GM12878 (cell line): ENCODE data around the gene GAK. TPM values are rescaled to one million over a fixed set of nuclear protein-coding genes. Genes with fewer than 3 reads are reported as not detected.
A peak's percentile ranks its signal among the peaks of the same experiment; 100 is the strongest.
"Not testable (repeated sequence)": the region's sequence is repeated elsewhere in the genome, so short reads cannot be mapped to it uniquely, and the experiment has no call there.

Source experiments
- ATAC-seq: fragments of 200-7000 bp; cut with Tn5 transposase; 3 replicates; pipeline ENCODE4 v1.9.1; 2020; ENCODE audit warnings: mild to moderate bottlenecking, moderate library complexity
- BruUV-seq: library from RNA; stranded (reverse); fragments of 400-500 nt; replicated peaks from 2 replicates; lab custom pipeline; 2021; lab: Mats Ljungman, UMichigan
- CTCF ChIA-PET: fragments of 300-600 bp; sonication (Branson Sonifier 250); formaldehyde crosslinking; extraction: SDS; loops from one replicate; lab custom pipeline; 2021; ENCODE audit warnings: inconsistent platforms; lab: Yijun Ruan, JAX
- POLR2A ChIA-PET: fragments of 350-600 bp; formaldehyde crosslinking; extraction: SDS; loops from one replicate; lab custom pipeline; 2021; ENCODE audit warnings: inconsistent platforms; lab: Charles Lee
- RAD21 ChIA-PET: fragments of 300-600 bp; sonication (Branson Sonifier 250); formaldehyde crosslinking; loops from one replicate; lab custom pipeline; 2023; ENCODE audit warnings: antibody characterized with exemption; ENCODE audit not compliant: unreplicated experiment; lab: Charles Lee
- SMC1A ChIA-PET: fragments of 300-600 bp; sonication (Branson Sonifier 250); formaldehyde crosslinking; loops from one replicate; lab custom pipeline; 2023; ENCODE audit not compliant: unreplicated experiment, uncharacterized antibody; lab: Charles Lee
- DNase-seq: peaks from one replicate; pipeline ENCODE4 v3.0.0-alpha.2; 2011; ENCODE audit warnings: low read depth, low spot score
- FAIRE-seq: peaks from 3 replicates; lab custom pipeline; 2011; peaks lifted over from hg19 to GRCh38; lab: Jason Lieb, UNC
- H2AFZ ChIP-seq: 2 replicates; pipeline ENCODE4 v1.6.0; 2011; ENCODE audit warnings: low read depth, low read length, control low read depth; ENCODE audit not compliant: control insufficient read depth
- H3K27ac ChIP-seq: 2 replicates; pipeline ENCODE4 v1.5.1; 2011; ENCODE audit warnings: control low read depth; ENCODE audit not compliant: control insufficient read depth, insufficient read depth
- H3K27me3 ChIP-seq, 2 experiments: replicated peaks in 1 of 2; 2 replicates each; pipeline versions ENCODE4 v1.6.0 to v1.6.1; 2011; ENCODE audit warnings: low read length in 1 of 2; ENCODE audit not compliant: control insufficient read depth in 2 of 2, insufficient read depth in 2 of 2
- H3K36me3 ChIP-seq, 2 experiments: 2 replicates each; pipeline ENCODE4 v1.5.1; 2011; ENCODE audit warnings: low read length in 1 of 2; ENCODE audit not compliant: control insufficient read depth in 2 of 2, insufficient read depth in 2 of 2
- H3K4me1 ChIP-seq: 2 replicates; pipeline ENCODE4 v1.6.1; 2011; ENCODE audit warnings: mild to moderate bottlenecking, low read length, moderate library complexity, mixed read lengths; ENCODE audit not compliant: control insufficient read depth, insufficient read depth
- H3K4me2 ChIP-seq: 2 replicates; pipeline ENCODE4 v1.6.0; 2011; ENCODE audit warnings: control low read depth; ENCODE audit not compliant: control insufficient read depth, insufficient read depth
- H3K4me3 ChIP-seq: fragments of 200-600 bp; sonication (generic); 2 replicates; pipeline ENCODE4 v1.5.1; 2016
- H3K79me2 ChIP-seq: 2 replicates; pipeline ENCODE4 v1.6.0; 2011; ENCODE audit warnings: low read length; ENCODE audit not compliant: control insufficient read depth, insufficient read depth
- H3K9ac ChIP-seq: 2 replicates; pipeline ENCODE4 v1.8.0; 2011; ENCODE audit warnings: low read length, control low read depth, mixed read lengths; ENCODE audit not compliant: control insufficient read depth, insufficient read depth
- H3K9me3 ChIP-seq: replicated peaks from 3 replicates; pipeline ENCODE4 v1.5.1; 2011; ENCODE audit warnings: mild to moderate bottlenecking, low read length; ENCODE audit not compliant: control insufficient read depth, insufficient read depth
- H4K20me1 ChIP-seq: 2 replicates; pipeline ENCODE4 v1.6.0; 2011; ENCODE audit not compliant: control insufficient read depth, insufficient read depth
- MLLT1 ChIP-seq: fragments of 450-650 bp; IDR thresholded peaks from 2 replicates; pipeline ENCODE4 v1.6.1; 2016; ENCODE audit warnings: mild to moderate bottlenecking
- NR2F1 ChIP-seq: fragments of 450-650 bp; conservative IDR thresholded peaks from 2 replicates; pipeline ENCODE4 v1.6.1; 2017; ENCODE audit warnings: mild to moderate bottlenecking
- POLR2A ChIP-seq: IDR thresholded peaks from 2 replicates; pipeline ENCODE4 v1.6.1; 2011; ENCODE audit warnings: low read depth, mild to moderate bottlenecking, low read length
- TBL1XR1 ChIP-seq: IDR thresholded peaks from 2 replicates; pipeline ENCODE4 v1.6.1; 2012; ENCODE audit warnings: low read depth, low read length, improper control_type of control experiment
- WGBS: methylation state at CpG from one replicate; pipeline ENCODE4 v1.1.6; 2016; ENCODE audit warnings: low lambda C conversion rate; ENCODE audit not compliant: insufficient replicate concordance, insufficient coverage; ENCODE audit errors: missing lambda C conversion rate; 5-methylcytosine and 5-hydroxymethylcytosine counted together
- in situ Hi-C: fragments of 300-500 bp; cut with MboI; formaldehyde crosslinking; loops from 9 replicates; pipeline ENCODE4 v1.14.3; 2018; ENCODE audit warnings: mixed read lengths
- intact Hi-C: fragments of 100-400 bp; cut with micrococcal nuclease; formaldehyde crosslinking; loops from one replicate; pipeline ENCODE4 v1.14.2; 2022; ENCODE audit not compliant: unreplicated experiment
- polyA plus RNA-seq, 11 experiments: library from polyadenylated mRNA; depleted of rRNA in 4 of 11; unstranded in 6 of 11; stranded (reverse) in 5 of 11; fragments of >200 nt; fragmentation: Nextera tagmentation in 4 of 11; fragmentation: Illumina TruSeq in 1 of 11; extraction: Ambion mirVana in 4 of 11; extraction: Trizol in 1 of 11; gene quantifications; 1 replicate in 1 of 11; 2 replicates in 10 of 11; pipeline versions ENCODE4 v1.2.1 to v1.2.3, GENCODE V29; 2011 to 2016; ENCODE audit warnings: inconsistent platforms in 2 of 11, missing spikeins in 2 of 11, low read depth in 1 of 11
- total RNA-seq, 4 experiments: library from RNA; depleted of rRNA in 3 of 4; stranded (reverse); fragments of >200 nt in 3 of 4; fragmentation: Illumina TruSeq in 1 of 4; extraction: Trizol in 1 of 4; gene quantifications; 2 replicates each; pipeline versions ENCODE4 v1.2.1 to v1.2.3, GENCODE V29; 2013 to 2021

GAK gene
- total and polyA plus RNA-seq, 10 of the 15 experiments (the other 5 are each of a cell fraction or from before 2014, with no cell fraction given) = 0.82 to 127 (median 53.8) TPM

GRCh38 chr4:929096-929765 is 2.9 kb downstream of the GAK start:
- RAD21 ChIA-PET = interaction anchor here (8.6 kb wide), 1 partner anchor 57 kb away, joined by 48 read pairs; the partner anchor contains the start of gene IDUA
- peak overlapping the region; percentile 49; the same call in 1 of the 2 replicates for H3K4me3 ChIP-seq
- peaks cover 12% of the 10 kb centered on the region; the same call in 1 of the 2 replicates for H4K20me1 ChIP-seq
- H3K9ac ChIP-seq = peak overlapping the region; percentile 19; the same call in 1 of the 2 replicates
- H3K27me3 ChIP-seq = no peaks in the 10 kb centered on the region
- peaks cover 0 to 4% of the 10 kb centered on the region in 2 experiments; a peak in 2 of 4 replicates for H3K36me3 ChIP-seq
- no peak overlapping the region for H3K27ac ChIP-seq
- no peaks in the 10 kb centered on the region for H3K9me3 ChIP-seq
- peaks cover 22% of the 10 kb centered on the region for H3K4me1 ChIP-seq
- H3K4me2 ChIP-seq = peak overlapping the region; percentile 54; the same call in 1 of the 2 replicates
- DNase-seq (no peak), FAIRE-seq (no peak), ATAC-seq (no peak)
- SMC1A ChIA-PET = interaction anchor here (0.6 to 1.5 kb wide), 5 partner anchors 8 to 187 kb away, joined by 3 to 4 read pairs (median 4); no protein-coding TSS in a partner anchor
- BruUV-seq = no TSS peak
- POLR2A ChIA-PET = interaction anchor here (0.7 kb wide), 1 partner anchor 146 kb away, joined by 3 read pairs; no protein-coding TSS in a partner anchor
- TF ChIP-seq POLR2A (no peak), NR2F1 (no peak), MLLT1 (peak; percentile 76; the same call in 1 of the 2 replicates), TBL1XR1 (no peak)
- H3K79me2 ChIP-seq = peaks cover 61% of the 10 kb centered on the region
- CTCF ChIA-PET = interaction anchor here (1.3 kb wide), 1 partner anchor 58 kb away, joined by 5 read pairs; the partner anchor contains the start of gene IDUA
- intact Hi-C loops (no loop called here), in situ Hi-C loops (no loop called here)
- 97% methylated on average over 17 of the region's 17 CpGs for WGBS
- H2AFZ ChIP-seq = no peak overlapping the region

- H3K9ac ChIP-seq, H2AFZ ChIP-seq, RAD21 ChIA-PET, in situ Hi-C loops, H3K4me2 ChIP-seq, BruUV-seq, SMC1A ChIA-PET, FAIRE-seq, H3K4me3 ChIP-seq, CTCF ChIA-PET, H3K9me3 ChIP-seq, ATAC-seq, H3K36me3 ChIP-seq, intact Hi-C loops, DNase-seq, H3K27me3 ChIP-seq, H3K27ac ChIP-seq: not testable (repeated sequence)
- 93% methylated on average over 6 of the region's 21 CpGs for WGBS
- POLR2A ChIA-PET = interaction anchor here (0.6 kb wide), 1 partner anchor 805 kb away, joined by 3 read pairs; no protein-coding TSS in a partner anchor
- H4K20me1 ChIP-seq = peaks cover 13% of the 10 kb centered on the region
- H3K79me2 ChIP-seq = peaks cover 75% of the 10 kb centered on the region
- H3K4me1 ChIP-seq = peaks cover 37% of the 10 kb centered on the region
Measured at GRCh38 chr4:927566-927965, 4.5 kb downstream of the GAK start.
